GM23338 (cell line): ENCODE results near the gene ZNF865. TPM values are rescaled to one million over a fixed set of nuclear protein-coding genes. Genes with fewer than 3 reads are reported as not detected.

ENCODE experiments used
- ATAC-seq: fragments of 200-7000 bp; cut with Tn5 transposase; 3 replicates; pipeline ENCODE4 v1.9.1; 2020
- DNase-seq: peaks from one replicate; pipeline ENCODE4 v3.0.0-alpha.2; 2015; ENCODE audit warnings: low spot score
- H2AFZ ChIP-seq: fragments of 200-600 bp; sonication (generic); 2 replicates; pipeline ENCODE4 v1.8.0; 2016; ENCODE audit warnings: antibody characterized with exemption, mild to moderate bottlenecking, moderate library complexity
- H3F3A ChIP-seq: fragments of 200-600 bp; sonication (generic); replicated peaks from 2 replicates; pipeline ENCODE4 v1.8.0; 2017; ENCODE audit warnings: antibody characterized with exemption, mixed run types, low read depth
- H3K27ac ChIP-seq: fragments of 200-600 bp; sonication (generic); 2 replicates; pipeline ENCODE4 v1.6.1; 2016; ENCODE audit warnings: low read depth
- H3K27me3 ChIP-seq: fragments of 200-600 bp; sonication (generic); 2 replicates; pipeline ENCODE4 v1.8.0; 2016; ENCODE audit warnings: mild to moderate bottlenecking, mixed run types, moderate library complexity; ENCODE audit not compliant: insufficient read depth
- H3K36me3 ChIP-seq: fragments of 200-600 bp; sonication (generic); 2 replicates; pipeline ENCODE4 v1.8.0; 2016; ENCODE audit warnings: mild to moderate bottlenecking; ENCODE audit not compliant: insufficient read depth
- H3K4me1 ChIP-seq: fragments of 200-600 bp; sonication (generic); 2 replicates; pipeline ENCODE4 v1.8.0; 2016; ENCODE audit warnings: mild to moderate bottlenecking, moderate library complexity; ENCODE audit not compliant: insufficient read depth
- H3K4me2 ChIP-seq: fragments of 200-600 bp; sonication (generic); 2 replicates; pipeline ENCODE4 v1.7.1; 2017; ENCODE audit warnings: mixed run types
- H3K4me3 ChIP-seq: fragments of 200-600 bp; sonication (generic); 2 replicates; pipeline ENCODE4 v1.6.1; 2016; ENCODE audit warnings: mixed run types
- H3K79me2 ChIP-seq: fragments of 200-600 bp; sonication (generic); replicated peaks from 2 replicates; pipeline ENCODE4 v1.8.0; 2017; ENCODE audit warnings: mild to moderate bottlenecking; ENCODE audit not compliant: insufficient read depth
- H3K9me2 ChIP-seq: fragments of 200-600 bp; sonication (generic); 2 replicates; pipeline ENCODE4 v1.8.0; 2017; ENCODE audit not compliant: insufficient read depth
- H4K20me1 ChIP-seq: fragments of 200-600 bp; sonication (generic); replicated peaks from 2 replicates; pipeline ENCODE4 v1.8.0; 2017; ENCODE audit warnings: mild to moderate bottlenecking; ENCODE audit not compliant: insufficient read depth
- H3K27ac Mint-ChIP-seq: 2 replicates; pipeline ENCODE4 v1.8.0; 2020; ENCODE audit warnings: inconsistent platforms, mild to moderate bottlenecking, moderate library complexity, mixed read lengths
- H3K27me3 Mint-ChIP-seq: 3 replicates; pipeline ENCODE4 v1.8.0; 2022; ENCODE audit warnings: low read depth, mild to moderate bottlenecking, moderate library complexity, mixed read lengths, inconsistent platforms; ENCODE audit not compliant: insufficient read depth, poor library complexity
- H3K36me3 Mint-ChIP-seq: 3 replicates; pipeline ENCODE4 v1.8.0; 2021; ENCODE audit warnings: low read depth, mild to moderate bottlenecking, inconsistent platforms, moderate library complexity, mixed read lengths
- H3K4me1 Mint-ChIP-seq: 3 replicates; pipeline ENCODE4 v1.8.0; 2020; ENCODE audit warnings: mild to moderate bottlenecking, inconsistent platforms, mixed read lengths
- H3K4me3 Mint-ChIP-seq: 3 replicates; pipeline ENCODE4 v1.8.0; 2021; ENCODE audit warnings: moderate library complexity, mild to moderate bottlenecking, inconsistent platforms, mixed read lengths
- H3K9me3 Mint-ChIP-seq: 3 replicates; pipeline ENCODE4 v1.8.0; 2020; ENCODE audit warnings: moderate library complexity, mild to moderate bottlenecking, inconsistent platforms, mixed read lengths
- CTCF ChIP-seq, 2 experiments: fragments of 200-600 bp in 1 of 2; sonication (generic) in 1 of 2; conservative IDR thresholded peaks; 2 replicates each; pipeline versions ENCODE4 v1.5.1 to v1.6.1; 2016 to 2017; ENCODE audit warnings: antibody characterized with exemption in 2 of 2, low read depth in 2 of 2, mild to moderate bottlenecking in 2 of 2, moderate library complexity in 1 of 2
- ETS1 ChIP-seq: IDR thresholded peaks from 2 replicates; pipeline ENCODE4 v1.6.1; 2016; ENCODE audit warnings: antibody characterized with exemption
- EZH2phosphoT487 ChIP-seq: fragments of 200-600 bp; sonication (generic); IDR thresholded peaks from one replicate; pipeline ENCODE4 v1.8.1; 2018; ENCODE audit warnings: antibody characterized with exemption; ENCODE audit not compliant: unreplicated experiment
- JUNB ChIP-seq: IDR thresholded peaks from one replicate; pipeline ENCODE4 v1.6.1; 2016; ENCODE audit warnings: antibody characterized with exemption; ENCODE audit not compliant: unreplicated experiment
- NANOG ChIP-seq: IDR thresholded peaks from 2 replicates; pipeline ENCODE4 v1.6.1; 2016; ENCODE audit warnings: antibody characterized with exemption, borderline replicate concordance
- POLR2AphosphoS5 ChIP-seq: IDR thresholded peaks from 2 replicates; pipeline ENCODE4 v1.6.1; 2016; ENCODE audit warnings: antibody characterized with exemption, low read depth
- REST ChIP-seq: IDR thresholded peaks from one replicate; pipeline ENCODE4 v1.6.1; 2018; ENCODE audit warnings: antibody characterized with exemption; ENCODE audit not compliant: unreplicated experiment
- STAT1 ChIP-seq: IDR thresholded peaks from one replicate; pipeline ENCODE4 v1.6.1; 2016; ENCODE audit warnings: antibody characterized with exemption; ENCODE audit not compliant: unreplicated experiment
- ZNF114 ChIP-seq: fragments of 250-450 bp; sonication (Bioruptor Pico); IDR thresholded peaks from 2 replicates; pipeline ENCODE4 v1.5.0; 2020; ENCODE audit warnings: mild to moderate bottlenecking, moderate library complexity
- ZNF331 ChIP-seq: fragments of 250-450 bp; sonication (Bioruptor Pico); IDR thresholded peaks from 2 replicates; pipeline ENCODE4 v1.5.0; 2020; ENCODE audit warnings: low read depth, mild to moderate bottlenecking, moderate library complexity
- ZNF462 ChIP-seq: fragments of 250-450 bp; sonication (Bioruptor Pico); IDR thresholded peaks from 2 replicates; pipeline ENCODE4 v1.5.0; 2020; ENCODE audit warnings: mild to moderate bottlenecking, moderate library complexity
- polyA plus RNA-seq: library from polyadenylated mRNA; unstranded; fragments of >200 nt; fragmentation: Nextera tagmentation; extraction: Ambion mirVana; gene quantifications from 2 replicates; pipeline ENCODE4 v1.2.1, GENCODE V29; 2016
- total RNA-seq: library from RNA; depleted of rRNA; stranded (reverse); fragments of >200 nt; shearing (Covaris generic); gene quantifications from 2 replicates; pipeline ENCODE4 v1.2.3, GENCODE V29; 2014

ZNF865 gene
- total and polyA plus RNA-seq, 2 experiments from 2014 or later: 2.2 to 12.1 TPM

GRCh38 chr19:55659822-55660221 lies 54.4 kb downstream of the ZNF865 start (continued):
- TF ChIP-seq REST (no peak), NANOG (no peak), CTCF (conservative IDR thresholded peaks at IDR 0.05; ENCODE audit: low read depth in 2 of 2) (no peak), EZH2phosphoT487 (no peak), POLR2AphosphoS5 (no peak), ETS1 (no peak), JUNB (no peak), ZNF331 (CRISPR knock-in tag) (no peak)

- Mint-ChIP-seq H3K36me3 (peaks cover 81% of the 10 kb centered on the region), H3K9me3 (no peaks in the 10 kb centered on the region; the same call in 1 of the 3 replicates), H3K4me3 (no peak overlapping the region), H3K4me1 (peaks cover 36% of the 10 kb centered on the region), H3K27me3 (peaks cover 15% of the 10 kb centered on the region), H3K27ac (no peak overlapping the region)
- Histone ChIP-seq H3K79me2 (peaks cover 94% of the 10 kb centered on the region), H2AFZ (no peak overlapping the region), H3K9me2 (no peaks in the 10 kb centered on the region), H3K4me1 (peaks cover 27% of the 10 kb centered on the region), H3K27ac (no peak overlapping the region), H3K4me2 (no peak overlapping the region), H3K4me3 (no peak overlapping the region), H3K27me3 (no peaks in the 10 kb centered on the region), H3K36me3 (peaks cover 29% of the 10 kb centered on the region), H3F3A (peaks cover 18% of the 10 kb centered on the region), H4K20me1 (peaks cover 62% of the 10 kb centered on the region)
- ATAC-seq: no peak
- TF ChIP-seq EZH2phosphoT487 (no peak), ZNF331 (CRISPR knock-in tag) (no peak), STAT1 (no peak), ZNF114 (CRISPR knock-in tag) (no peak), ZNF462 (no peak)
- no peak for DNase-seq
Observed at GRCh38 chr19:55660404-55660803, 55.0 kb downstream of the ZNF865 start.
